Stimulated activated naive CD8-positive, alpha-beta T cell treated with anti-CD3 and anti-CD28 coated beads, Interleukin-15, Interleukin-2, amounts not matched to agents 100 ng/mL and 50 ng/mL, for 24 hours (primary cell): ENCODE data around the gene MEX3D.

Experiments
- H3K27ac Mint-ChIP-seq: one replicate; pipeline ENCODE4 v1.8.0; 2021; ENCODE audit warnings: mild to moderate bottlenecking, mixed read lengths
- H3K27me3 Mint-ChIP-seq: one replicate; pipeline ENCODE4 v1.8.0; 2021; ENCODE audit warnings: mixed read lengths
- H3K36me3 Mint-ChIP-seq: one replicate; pipeline ENCODE4 v1.8.0; 2021; ENCODE audit warnings: low read depth, mixed read lengths
- H3K4me1 Mint-ChIP-seq: one replicate; pipeline ENCODE4 v1.8.0; 2021; ENCODE audit warnings: low read depth, mixed read lengths
- H3K4me3 Mint-ChIP-seq: one replicate; pipeline ENCODE4 v1.8.0; 2021; ENCODE audit warnings: mild to moderate bottlenecking, mixed read lengths
- H3K9me3 Mint-ChIP-seq: one replicate; pipeline ENCODE4 v1.8.0; 2021; ENCODE audit warnings: mixed read lengths

MEX3D gene

GRCh38 chr19:1568320-1569019 is at the start of gene MEX3D:
Gene MEX3D (minus strand): TSS chr19:1568325. CDS start chr19:1568058, 267 bp downstream.
- H3K4me3 Mint-ChIP-seq = peak within 1 kb of the TSS; percentile 41
- no peaks in the 10 kb centered on the region for H3K9me3 Mint-ChIP-seq
- no peak within 1 kb of the TSS for H3K27ac Mint-ChIP-seq
- peaks cover 7% of the 10 kb centered on the region for H3K27me3 Mint-ChIP-seq
- H3K4me1 Mint-ChIP-seq = peaks cover 6% of the 10 kb centered on the region
- H3K36me3 Mint-ChIP-seq = no peaks in the 10 kb centered on the region

GRCh38 chr19:1616875-1617274 is 48.8 kb upstream of the MEX3D start:
- Mint-ChIP-seq H3K27ac (peak overlapping the region; percentile 89), H3K4me3 (no peak overlapping the region), H3K9me3 (no peaks in the 10 kb centered on the region), H3K4me1 (peaks cover 26% of the 10 kb centered on the region), H3K27me3 (no peaks in the 10 kb centered on the region), H3K36me3 (peaks cover 39% of the 10 kb centered on the region)

- no peak overlapping the region for H3K4me3 Mint-ChIP-seq
Observed at GRCh38 chr19:1616396-1616795, 48.3 kb upstream of the MEX3D start.

GRCh38 chr19:1615156-1615765 is 47.1 kb upstream of the MEX3D start:
- Mint-ChIP-seq H3K27ac (peak overlapping the region; percentile 1), H3K4me3 (no peak overlapping the region), H3K27me3 (no peaks in the 10 kb centered on the region), H3K36me3 (peaks cover 46% of the 10 kb centered on the region), H3K4me1 (peaks cover 39% of the 10 kb centered on the region), H3K9me3 (no peaks in the 10 kb centered on the region)

More at GRCh38 chr19:1616396-1616795, 48.3 kb upstream of the MEX3D start:
- Mint-ChIP-seq H3K36me3 (peaks cover 39% of the 10 kb centered on the region), H3K4me1 (peaks cover 28% of the 10 kb centered on the region), H3K27ac (peak overlapping the region; percentile 89), H3K27me3 (no peaks in the 10 kb centered on the region), H3K9me3 (no peaks in the 10 kb centered on the region)

- Mint-ChIP-seq H3K4me1 (peaks cover 50% of the 10 kb centered on the region), H3K4me3 (no peak overlapping the region), H3K36me3 (peaks cover 46% of the 10 kb centered on the region), H3K27ac (no peak overlapping the region), H3K9me3 (no peaks in the 10 kb centered on the region), H3K27me3 (no peaks in the 10 kb centered on the region)
Observed at GRCh38 chr19:1613808-1614570, 45.9 kb upstream of the MEX3D start.

GRCh38 chr19:1613146-1613545 is 45.0 kb upstream of the MEX3D start:
- H3K27me3 Mint-ChIP-seq = no peaks in the 10 kb centered on the region
- H3K27ac Mint-ChIP-seq = no peak overlapping the region
- H3K4me1 Mint-ChIP-seq = peaks cover 50% of the 10 kb centered on the region
- no peaks in the 10 kb centered on the region for H3K9me3 Mint-ChIP-seq
- no peak overlapping the region for H3K4me3 Mint-ChIP-seq
- H3K36me3 Mint-ChIP-seq = peaks cover 39% of the 10 kb centered on the region

GRCh38 chr19:1612114-1613086 is 44.3 kb upstream of the MEX3D start:
- no peak overlapping the region for H3K4me3 Mint-ChIP-seq
- peaks cover 45% of the 10 kb centered on the region for H3K4me1 Mint-ChIP-seq
- H3K36me3 Mint-ChIP-seq = peaks cover 36% of the 10 kb centered on the region
- H3K9me3 Mint-ChIP-seq = no peaks in the 10 kb centered on the region
- H3K27ac Mint-ChIP-seq = no peak overlapping the region
- H3K27me3 Mint-ChIP-seq = no peaks in the 10 kb centered on the region

GRCh38 chr19:1611353-1611752 is 43.2 kb upstream of the MEX3D start:
- H3K36me3 Mint-ChIP-seq = peaks cover 27% of the 10 kb centered on the region
- no peaks in the 10 kb centered on the region for H3K9me3 Mint-ChIP-seq
- peaks cover 41% of the 10 kb centered on the region for H3K4me1 Mint-ChIP-seq
- H3K27ac Mint-ChIP-seq = no peak overlapping the region
- no peak overlapping the region for H3K4me3 Mint-ChIP-seq
- no peaks in the 10 kb centered on the region for H3K27me3 Mint-ChIP-seq

- H3K36me3 Mint-ChIP-seq = peaks cover 21% of the 10 kb centered on the region
- no peaks in the 10 kb centered on the region for H3K27me3 Mint-ChIP-seq
- no peak overlapping the region for H3K4me3 Mint-ChIP-seq
- H3K9me3 Mint-ChIP-seq = no peaks in the 10 kb centered on the region
- H3K4me1 Mint-ChIP-seq = peaks cover 48% of the 10 kb centered on the region
- H3K27ac Mint-ChIP-seq = no peak overlapping the region
Observed at GRCh38 chr19:1610579-1610978, 42.5 kb upstream of the MEX3D start.

GRCh38 chr19:1609680-1610474 is 41.8 kb upstream of the MEX3D start:
- peaks cover 19% of the 10 kb centered on the region for H3K36me3 Mint-ChIP-seq
- H3K27ac Mint-ChIP-seq = no peak overlapping the region
- no peak overlapping the region for H3K4me3 Mint-ChIP-seq
- no peaks in the 10 kb centered on the region for H3K9me3 Mint-ChIP-seq
- peaks cover 50% of the 10 kb centered on the region for H3K4me1 Mint-ChIP-seq
- H3K27me3 Mint-ChIP-seq = no peaks in the 10 kb centered on the region

- H3K9me3 Mint-ChIP-seq = no peaks in the 10 kb centered on the region
- H3K4me3 Mint-ChIP-seq = no peak overlapping the region
- H3K36me3 Mint-ChIP-seq = peaks cover 13% of the 10 kb centered on the region
- peaks cover 55% of the 10 kb centered on the region for H3K4me1 Mint-ChIP-seq
- no peak overlapping the region for H3K27ac Mint-ChIP-seq
- no peaks in the 10 kb centered on the region for H3K27me3 Mint-ChIP-seq
Observed at GRCh38 chr19:1609103-1609396, 40.9 kb upstream of the MEX3D start.

- Mint-ChIP-seq H3K9me3 (no peaks in the 10 kb centered on the region), H3K27me3 (no peaks in the 10 kb centered on the region), H3K4me3 (no peak overlapping the region), H3K4me1 (peaks cover 60% of the 10 kb centered on the region), H3K27ac (no peak overlapping the region), H3K36me3 (peaks cover 13% of the 10 kb centered on the region)
Observed at GRCh38 chr19:1608359-1609102, 40.4 kb upstream of the MEX3D start.

GRCh38 chr19:1606138-1606651 is 38.1 kb upstream of the MEX3D start:
- Mint-ChIP-seq H3K4me1 (peaks cover 70% of the 10 kb centered on the region), H3K27ac (peak overlapping the region; percentile 99), H3K36me3 (peaks cover 19% of the 10 kb centered on the region), H3K4me3 (peak overlapping the region; percentile 89), H3K27me3 (no peaks in the 10 kb centered on the region), H3K9me3 (no peaks in the 10 kb centered on the region)
